Stimulated activated CD8-positive, alpha-beta memory T cell treated with anti-CD3 and anti-CD28 coated beads, Interleukin-4, amount 100 ng/mL, for 48 hours (primary cell): ENCODE measurements around the gene SLC9A6.

Experiments used
- DNase-seq: peaks from one replicate; pipeline ENCODE4 v3.0.0-alpha.2; 2020

SLC9A6 gene

GRCh38 chrX:135985157-135985972, at the start of gene SLC9A6:
Gene SLC9A6, plus strand, starts transcription at chrX:135985435. Its CDS starts 224 bp downstream, at chrX:135985659.
- DNase-seq, result peak; percentile 73

DNA sequence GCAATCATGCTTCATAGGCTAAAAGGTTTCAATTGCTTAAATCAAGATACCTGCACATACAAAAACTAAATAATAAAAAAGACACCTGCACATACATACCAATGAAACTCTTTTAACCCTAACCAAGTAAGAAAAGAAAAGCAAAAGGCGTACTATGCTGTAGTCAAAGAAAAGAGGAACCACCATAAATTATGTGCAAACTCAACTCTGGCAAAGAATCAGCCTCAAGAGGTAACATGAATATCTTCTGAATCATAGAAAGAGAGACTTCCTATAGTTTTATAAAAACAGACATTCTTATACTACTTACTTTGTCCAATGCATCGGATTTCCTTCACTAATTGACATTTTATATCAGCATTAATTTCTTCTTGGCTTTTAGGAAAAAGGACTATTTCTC, 40.7 kb upstream of the SLC9A6 start:
- DNase-seq, result no peak

- no peak for DNase-seq
These were observed 33.9 kb upstream of the SLC9A6 start for GRCh38 chrX:135951291-135951690.

GRCh38 chrX:135973025-135973547, 12.1 kb upstream of the SLC9A6 start:
- no peak for DNase-seq

GRCh38 chrX:135973548-135974278, 11.5 kb upstream of the SLC9A6 start, which contains the start of gene MMGT1:
Gene MMGT1, minus strand, starts transcription at chrX:135973988. Its CDS starts 313 bp downstream, at chrX:135973675.
- DNase-seq, result peak; percentile 82

- DNase-seq, result peak; percentile 72
These were observed 10.9 kb upstream of the SLC9A6 start for GRCh38 chrX:135974279-135974856.

DNA sequence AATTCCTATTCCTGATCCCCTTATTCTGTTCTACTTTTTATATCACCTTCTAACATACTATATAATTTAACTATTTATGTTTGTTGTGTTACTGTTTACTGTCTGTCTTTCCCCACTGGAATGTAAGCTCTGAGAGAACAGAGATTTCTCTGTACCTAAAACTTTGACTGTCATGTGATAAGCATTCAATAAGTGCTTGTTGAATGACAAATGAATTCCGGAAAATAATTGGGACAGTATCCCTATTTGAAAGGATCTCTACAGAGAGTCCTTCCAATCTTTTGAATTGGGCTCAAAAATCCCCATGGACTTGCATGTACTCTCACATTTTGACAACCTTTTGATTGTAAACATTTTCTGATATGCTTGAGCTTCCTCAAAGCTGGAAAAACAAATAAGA, 9.8 kb upstream of the SLC9A6 start:
- DNase-seq, result no peak

DNA sequence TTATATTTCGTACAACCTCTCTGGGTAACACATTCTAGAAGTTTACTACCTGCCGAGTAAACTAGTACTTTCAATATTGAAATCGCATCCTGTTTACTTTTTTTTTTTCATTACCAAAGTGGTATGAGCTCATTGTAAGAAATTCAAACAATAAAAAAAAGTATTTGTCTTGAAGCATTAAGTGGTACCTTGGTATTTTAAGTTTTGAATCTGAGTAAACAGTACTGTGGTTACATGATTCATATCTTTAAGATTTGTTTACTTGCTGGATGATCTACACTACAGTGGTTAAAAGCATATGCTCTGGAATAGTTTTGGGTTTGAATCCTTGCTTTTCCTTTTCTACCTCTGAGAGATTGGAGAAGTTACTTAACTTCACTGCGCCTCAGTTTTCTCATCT, 7.6 kb upstream of the SLC9A6 start:
- no peak for DNase-seq

DNA sequence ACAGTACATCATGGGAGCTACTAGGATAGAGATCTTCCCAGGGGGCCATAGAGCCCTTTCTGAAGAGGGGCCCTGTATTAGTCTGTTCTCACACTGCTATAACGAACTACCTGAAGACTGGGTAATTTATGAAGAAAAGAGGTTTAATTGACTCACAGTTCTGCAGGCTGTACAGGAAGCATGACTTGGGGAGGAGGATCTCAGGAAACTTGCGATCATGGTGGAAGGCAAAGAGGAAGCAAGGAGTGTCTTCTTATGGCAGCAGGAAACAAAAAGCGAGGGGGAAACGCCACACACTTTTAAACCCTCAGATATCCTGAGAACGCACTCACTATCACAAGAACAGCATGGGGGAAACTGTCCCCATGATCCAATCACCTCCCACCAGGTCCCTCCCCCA, 4.2 kb upstream of the SLC9A6 start:
- no peak for DNase-seq

DNA sequence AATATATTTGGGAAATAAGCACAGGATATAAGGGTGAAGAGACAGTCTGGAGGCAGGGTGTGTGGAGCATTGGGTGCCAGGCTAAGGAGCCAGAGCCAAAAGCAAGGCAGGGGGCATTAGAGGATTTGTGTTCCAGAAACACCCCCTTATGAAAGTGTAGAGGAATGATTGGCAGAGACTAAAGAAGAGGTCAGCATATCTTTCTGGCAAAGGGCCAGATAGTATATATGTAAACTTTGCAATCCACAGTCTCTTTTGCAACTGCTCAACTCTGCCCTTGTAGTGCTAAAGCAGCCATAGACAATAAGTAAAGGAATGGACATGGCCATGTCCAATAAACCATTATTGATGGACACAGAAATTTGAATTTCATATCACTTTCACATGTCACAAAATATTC, 3.6 kb upstream of the SLC9A6 start:
- no peak for DNase-seq

DNA sequence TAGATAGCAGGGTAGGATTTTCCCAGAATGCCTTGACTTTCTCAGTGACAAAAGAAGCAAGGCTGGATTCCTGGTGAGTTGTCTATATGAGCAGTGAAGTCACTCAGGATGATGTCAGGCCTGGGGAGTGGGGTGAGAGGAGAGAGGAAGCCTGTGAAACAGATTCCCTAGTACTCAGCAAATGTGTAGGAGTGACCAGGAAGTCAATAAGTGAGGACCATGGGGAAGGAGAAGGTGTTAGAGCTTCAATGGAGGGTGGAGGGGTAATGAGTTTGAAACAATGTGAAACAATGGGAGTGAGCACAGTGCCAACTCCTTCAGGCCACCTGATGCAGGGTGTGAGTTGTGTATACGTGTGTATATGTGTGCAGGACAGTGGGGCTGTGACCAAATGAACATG, 2.4 kb upstream of the SLC9A6 start:
- DNase-seq, result no peak

DNA sequence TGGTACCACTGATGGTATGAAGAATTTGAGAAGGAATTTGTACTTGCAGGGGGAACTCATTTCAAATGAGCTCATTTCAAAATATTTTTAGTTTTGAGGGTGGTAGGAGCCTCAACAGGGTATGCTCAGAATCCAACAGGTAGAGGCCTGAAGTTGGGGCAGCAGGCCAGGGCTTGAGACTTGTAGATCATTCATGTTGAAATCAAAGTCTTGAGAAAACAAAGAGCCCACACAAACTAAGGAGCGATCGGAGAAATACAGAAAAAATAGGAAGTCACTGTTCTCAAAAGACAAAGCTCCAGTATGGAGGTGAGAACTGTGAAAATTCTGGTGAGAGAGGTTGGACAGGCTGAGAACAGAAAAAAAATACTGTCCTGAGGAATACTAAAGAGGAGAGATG, 979 bp upstream of the SLC9A6 start:
- no peak for DNase-seq

GRCh38 chrX:135984791-135985156, 461 bp upstream of the SLC9A6 start:
- DNase-seq, result no peak

DNA sequence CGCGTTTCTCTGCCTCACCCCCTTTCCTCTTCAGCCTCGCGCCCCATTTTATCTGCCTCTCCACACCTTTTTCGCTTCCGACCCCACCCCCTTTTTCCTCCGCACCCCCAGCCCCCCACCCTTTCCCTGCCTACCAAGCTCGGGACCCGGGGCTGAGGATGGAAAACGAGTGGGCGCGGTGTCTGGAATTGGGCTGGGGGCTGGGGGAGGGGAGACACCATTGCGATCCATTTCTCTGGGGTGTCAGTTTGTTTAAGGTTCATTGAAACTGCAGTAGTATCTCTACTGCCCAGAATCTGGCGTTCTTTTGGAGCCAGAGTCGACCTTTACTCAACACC, 707 bp downstream of the SLC9A6 start:
- DNase-seq, result no peak

DNA sequence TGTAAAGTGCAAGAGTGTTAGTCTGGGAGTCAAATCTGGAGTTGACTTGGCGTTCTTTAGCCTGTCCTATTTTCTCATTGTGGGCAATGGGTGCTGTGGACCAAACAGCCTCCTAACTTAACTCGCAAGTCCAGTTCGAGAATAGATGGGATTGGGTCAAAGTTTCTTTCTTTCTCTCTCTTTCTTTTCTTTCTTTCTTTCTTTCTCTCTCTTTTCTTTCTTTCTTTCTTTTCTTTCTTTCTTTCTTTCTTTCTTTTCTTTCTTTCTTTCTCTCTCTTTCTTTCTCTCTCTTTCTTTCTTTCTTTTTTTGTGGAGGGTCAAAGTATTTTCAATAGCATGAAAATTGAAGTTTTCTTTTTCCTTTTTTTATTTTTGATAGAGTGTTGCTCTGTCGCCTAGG, 3.0 kb downstream of the SLC9A6 start:
- DNase-seq, result no peak

GRCh38 chrX:136015016-136015415, 29.8 kb downstream of the SLC9A6 start:
- DNase-seq, result no peak

DNA sequence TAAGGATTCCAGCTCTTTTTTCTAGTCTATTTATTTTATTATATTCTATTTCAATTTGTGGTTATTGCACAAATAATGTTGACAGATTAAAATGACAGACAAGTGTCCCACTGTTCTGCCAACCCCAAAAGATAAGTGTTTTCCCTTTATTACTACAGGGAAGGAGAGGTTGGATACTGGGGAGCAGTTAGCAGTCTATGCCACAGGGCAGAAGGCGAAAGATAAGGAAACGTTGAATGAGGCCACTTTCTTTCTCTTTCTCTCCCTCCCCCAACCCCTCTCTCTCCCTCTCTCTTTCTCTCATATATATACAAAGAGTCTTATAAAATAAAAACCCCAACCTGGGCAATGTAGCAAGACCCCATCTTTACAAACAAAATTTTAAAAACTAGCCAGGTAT, 31.6 kb downstream of the SLC9A6 start:
- no peak for DNase-seq

- DNase-seq, result no peak
These were observed 34.0 kb downstream of the SLC9A6 start for GRCh38 chrX:136019226-136019625.

- DNase-seq, result no peak
These were observed 35.9 kb downstream of the SLC9A6 start for GRCh38 chrX:136021160-136021559.

GRCh38 chrX:136021903-136022302, 36.7 kb downstream of the SLC9A6 start:
- no peak for DNase-seq

DNA sequence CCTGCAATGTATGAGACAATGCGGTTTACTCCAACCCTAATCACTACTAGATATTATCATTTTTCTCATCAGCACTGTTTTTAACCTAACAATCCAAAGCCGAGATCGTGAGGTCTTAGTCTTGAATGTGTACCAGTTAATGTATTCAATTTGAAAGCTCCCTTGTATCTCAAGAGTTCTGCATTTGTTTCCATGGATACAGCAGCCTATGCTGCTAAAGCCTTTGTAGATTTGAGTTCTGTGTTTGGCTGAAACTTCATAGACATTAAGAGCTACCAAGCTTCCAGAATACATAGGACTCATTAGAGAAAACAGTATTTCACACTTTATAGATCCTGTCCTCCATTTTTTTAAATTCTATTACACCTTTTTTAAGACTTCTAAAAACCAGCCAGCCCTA, 39.9 kb downstream of the SLC9A6 start:
- DNase-seq, result no peak

- DNase-seq, result no peak
These were observed 43.2 kb downstream of the SLC9A6 start for GRCh38 chrX:136028383-136028984.

DNA sequence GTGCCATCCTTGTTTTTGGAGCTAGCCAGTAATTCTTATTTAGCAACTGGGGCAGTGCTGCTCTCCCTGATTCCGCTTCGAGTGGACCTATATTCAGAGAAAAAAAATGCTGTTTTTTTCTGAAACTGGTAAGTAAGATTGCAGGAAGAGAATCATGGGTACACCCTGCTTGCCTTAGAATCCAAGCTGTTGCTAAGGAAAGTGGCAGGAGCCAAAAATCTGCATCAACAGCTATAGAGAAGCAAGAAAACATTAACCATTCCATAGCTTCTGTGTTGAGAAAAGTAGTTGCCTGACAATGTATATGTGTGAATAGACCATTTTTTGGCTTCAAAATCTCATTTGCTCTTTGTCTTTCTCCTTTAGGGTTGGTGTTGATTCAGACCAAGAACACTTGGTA, 44.5 kb downstream of the SLC9A6 start:
- no peak for DNase-seq
